ENCODE data around the gene VPS39.
A peak's percentile ranks its signal among the peaks of the same experiment; 100 is the strongest.

The VPS39 gene

DNA sequence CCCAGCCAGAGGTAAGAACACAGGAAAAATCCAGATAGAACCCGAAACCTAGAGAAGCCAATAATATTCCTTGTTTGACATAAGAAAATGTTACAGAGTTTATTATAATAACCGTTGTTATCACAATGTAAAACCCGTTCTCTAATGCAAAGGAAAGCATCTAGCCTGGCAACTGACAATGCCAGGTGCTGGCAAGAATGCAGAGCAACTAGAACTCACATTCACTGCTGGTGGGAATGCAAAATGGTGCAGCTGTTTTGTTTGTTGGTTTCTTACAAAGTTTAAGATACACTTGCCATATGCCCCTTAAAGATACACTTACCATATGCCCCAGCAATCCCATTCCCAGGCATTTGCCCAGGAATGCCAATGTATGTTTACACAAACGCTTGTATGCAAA, 23.4 kb downstream of the VPS39 start:
- Mint-ChIP-seq H3K36me3 (peaks cover 14% of the 10 kb centered on the region), H3K27ac (no peak overlapping the region), H3K9me3 (ENCODE audit: low read depth) (no peaks in the 10 kb centered on the region), H3K4me1 (ENCODE audit: low read depth) (peaks cover 2% of the 10 kb centered on the region), H3K4me3 (no peak overlapping the region), H3K27me3 (no peaks in the 10 kb centered on the region)

- H3K9me3 Mint-ChIP-seq (ENCODE audit: low read depth) = no peaks in the 10 kb centered on the region
- H3K4me1 Mint-ChIP-seq (ENCODE audit: low read depth) = peaks cover 2% of the 10 kb centered on the region
- H3K36me3 Mint-ChIP-seq = peaks cover 14% of the 10 kb centered on the region
- no peak overlapping the region for H3K27ac Mint-ChIP-seq
- H3K27me3 Mint-ChIP-seq = no peaks in the 10 kb centered on the region
- no peak overlapping the region for H3K4me3 Mint-ChIP-seq
These were observed 23.8 kb downstream of the VPS39 start for GRCh38 chr15:42184296-42184695.

DNA sequence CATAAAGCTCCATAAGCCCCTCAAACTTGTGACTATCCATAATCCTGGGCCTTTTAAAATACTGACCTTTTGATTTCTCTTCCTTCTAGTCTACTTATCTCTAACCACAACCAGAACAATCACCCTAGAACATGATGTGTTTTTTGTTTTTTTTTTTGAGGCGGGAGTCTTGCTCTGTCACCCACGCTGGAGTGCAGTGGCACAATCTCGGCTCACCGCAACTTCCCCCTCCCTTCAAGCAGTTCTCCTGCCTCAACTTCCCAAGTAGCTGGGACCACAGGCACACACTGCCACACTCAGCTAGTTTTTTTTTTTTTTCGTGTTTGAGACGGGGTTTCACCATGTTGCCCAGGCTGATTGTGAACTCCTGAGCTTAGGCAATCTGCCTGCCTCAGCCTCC, 25.1 kb downstream of the VPS39 start:
- no peaks in the 10 kb centered on the region for H3K4me1 Mint-ChIP-seq (ENCODE audit: low read depth)
- no peak overlapping the region for H3K4me3 Mint-ChIP-seq
- H3K27ac Mint-ChIP-seq = peak overlapping the region; percentile 25
- peaks cover 6% of the 10 kb centered on the region for H3K36me3 Mint-ChIP-seq
- no peaks in the 10 kb centered on the region for H3K9me3 Mint-ChIP-seq (ENCODE audit: low read depth)
- no peaks in the 10 kb centered on the region for H3K27me3 Mint-ChIP-seq

DNA sequence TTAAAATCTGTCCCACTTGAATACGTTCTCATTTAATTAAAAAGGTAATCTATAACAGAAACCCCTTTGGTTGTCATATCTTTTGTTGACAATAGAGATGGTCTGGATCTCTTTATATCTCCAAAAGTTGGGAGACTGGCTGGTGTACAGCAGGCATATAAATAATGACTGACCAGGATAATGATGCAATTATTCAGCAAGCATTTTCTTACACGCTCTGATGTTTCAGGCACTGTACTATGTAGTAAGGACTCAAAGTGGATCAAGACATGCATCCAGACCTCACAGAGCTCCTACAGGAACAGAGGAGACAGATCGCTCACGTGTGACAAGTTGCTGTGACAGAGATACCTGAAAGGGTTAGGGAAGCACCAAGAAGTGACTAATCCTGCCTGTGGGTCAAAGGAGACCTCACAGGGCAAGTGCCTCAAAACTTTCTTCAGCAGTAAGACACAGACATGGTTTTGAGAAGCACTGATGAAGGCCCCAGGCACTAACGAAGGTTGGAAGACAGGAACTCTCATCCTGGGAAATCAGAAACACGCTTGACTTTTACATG, 25.7 kb downstream of the VPS39 start:
- no peak overlapping the region for H3K4me3 Mint-ChIP-seq
- H3K27ac Mint-ChIP-seq = peak overlapping the region; percentile 7
- no peaks in the 10 kb centered on the region for H3K27me3 Mint-ChIP-seq
- no peaks in the 10 kb centered on the region for H3K4me1 Mint-ChIP-seq (ENCODE audit: low read depth)
- H3K36me3 Mint-ChIP-seq = peaks cover 6% of the 10 kb centered on the region
- H3K9me3 Mint-ChIP-seq (ENCODE audit: low read depth) = no peaks in the 10 kb centered on the region

DNA sequence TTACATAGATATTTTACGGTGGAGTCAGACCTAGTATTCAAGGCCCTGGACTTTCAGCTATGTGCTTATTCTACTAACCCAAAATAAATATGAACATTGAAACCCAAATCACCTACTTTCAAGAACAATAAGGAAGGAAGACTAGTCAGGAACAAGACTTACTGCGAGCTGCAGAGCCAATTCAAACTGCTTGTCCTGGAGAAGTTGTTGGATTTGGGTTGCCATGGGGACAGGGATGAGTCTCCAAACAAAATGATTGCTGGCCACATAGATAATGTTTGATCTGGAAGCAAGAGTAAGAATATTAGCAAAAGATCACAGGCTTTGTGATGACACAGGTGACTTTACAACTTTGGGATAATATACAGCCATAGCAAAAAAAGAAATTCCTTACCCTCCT, 30.0 kb downstream of the VPS39 start:
- Mint-ChIP-seq H3K27ac (no peak overlapping the region), H3K4me1 (ENCODE audit: low read depth) (no peaks in the 10 kb centered on the region), H3K4me3 (no peak overlapping the region), H3K36me3 (peaks cover 20% of the 10 kb centered on the region), H3K27me3 (no peaks in the 10 kb centered on the region), H3K9me3 (ENCODE audit: low read depth) (no peaks in the 10 kb centered on the region)

DNA sequence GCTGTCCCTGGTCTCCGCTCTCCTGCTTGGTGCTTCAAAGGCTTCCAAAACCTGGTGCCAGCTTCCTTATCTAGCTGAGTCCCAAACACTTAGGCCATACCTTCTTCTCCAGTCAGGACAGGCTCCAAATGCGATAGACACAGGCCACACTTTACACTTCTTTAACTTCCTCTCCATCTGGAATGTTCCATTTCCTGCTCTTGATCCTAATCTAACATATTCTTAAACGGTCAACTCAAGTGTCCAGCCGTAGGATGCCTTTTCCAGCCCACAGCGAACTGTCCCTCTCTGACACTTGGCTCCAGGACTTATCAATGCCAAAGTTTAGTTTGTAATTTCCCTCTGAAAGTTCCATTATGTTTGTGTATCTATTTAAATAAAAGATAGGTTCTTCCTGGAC, 32.4 kb downstream of the VPS39 start:
- Mint-ChIP-seq H3K9me3 (ENCODE audit: low read depth) (no peaks in the 10 kb centered on the region), H3K36me3 (peaks cover 22% of the 10 kb centered on the region), H3K4me3 (no peak overlapping the region), H3K27me3 (no peaks in the 10 kb centered on the region), H3K27ac (no peak overlapping the region), H3K4me1 (ENCODE audit: low read depth) (peaks cover 2% of the 10 kb centered on the region)

GRCh38 chr15:42172475-42172874, 35.6 kb downstream of the VPS39 start:
- Mint-ChIP-seq H3K4me1 (ENCODE audit: low read depth) (peaks cover 2% of the 10 kb centered on the region), H3K27ac (peak overlapping the region; percentile 34), H3K9me3 (ENCODE audit: low read depth) (no peaks in the 10 kb centered on the region), H3K4me3 (no peak overlapping the region), H3K27me3 (no peaks in the 10 kb centered on the region), H3K36me3 (peaks cover 19% of the 10 kb centered on the region)

DNA sequence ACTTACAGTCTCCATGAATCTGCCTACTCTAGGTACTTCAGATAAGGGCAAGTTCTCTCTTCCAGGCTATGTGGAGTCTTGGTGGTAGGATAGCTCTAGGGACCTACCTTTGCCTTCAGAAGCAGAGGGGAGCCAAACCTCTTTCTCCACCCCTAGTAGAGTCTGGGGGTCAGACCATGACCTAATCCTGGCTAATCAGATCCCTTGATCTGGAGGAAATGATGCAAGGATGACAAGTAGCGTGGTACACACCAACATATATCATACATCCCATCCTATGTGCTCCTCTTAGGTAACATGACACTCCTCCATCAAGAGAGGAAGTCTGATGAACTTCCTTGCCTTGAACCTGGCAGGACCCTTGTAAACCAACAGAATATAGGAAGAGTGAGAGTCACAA, 36.3 kb downstream of the VPS39 start:
- Mint-ChIP-seq H3K4me1 (ENCODE audit: low read depth) (peaks cover 2% of the 10 kb centered on the region), H3K27me3 (no peaks in the 10 kb centered on the region), H3K9me3 (ENCODE audit: low read depth) (no peaks in the 10 kb centered on the region), H3K27ac (peak overlapping the region; percentile 16), H3K4me3 (no peak overlapping the region), H3K36me3 (peaks cover 17% of the 10 kb centered on the region)

GRCh38 chr15:42171122-42171521, 37.0 kb downstream of the VPS39 start:
- Mint-ChIP-seq H3K4me3 (no peak overlapping the region), H3K9me3 (ENCODE audit: low read depth) (no peaks in the 10 kb centered on the region), H3K27me3 (no peaks in the 10 kb centered on the region), H3K4me1 (ENCODE audit: low read depth) (peaks cover 2% of the 10 kb centered on the region), H3K27ac (peak overlapping the region; percentile 16), H3K36me3 (peaks cover 17% of the 10 kb centered on the region)

DNA sequence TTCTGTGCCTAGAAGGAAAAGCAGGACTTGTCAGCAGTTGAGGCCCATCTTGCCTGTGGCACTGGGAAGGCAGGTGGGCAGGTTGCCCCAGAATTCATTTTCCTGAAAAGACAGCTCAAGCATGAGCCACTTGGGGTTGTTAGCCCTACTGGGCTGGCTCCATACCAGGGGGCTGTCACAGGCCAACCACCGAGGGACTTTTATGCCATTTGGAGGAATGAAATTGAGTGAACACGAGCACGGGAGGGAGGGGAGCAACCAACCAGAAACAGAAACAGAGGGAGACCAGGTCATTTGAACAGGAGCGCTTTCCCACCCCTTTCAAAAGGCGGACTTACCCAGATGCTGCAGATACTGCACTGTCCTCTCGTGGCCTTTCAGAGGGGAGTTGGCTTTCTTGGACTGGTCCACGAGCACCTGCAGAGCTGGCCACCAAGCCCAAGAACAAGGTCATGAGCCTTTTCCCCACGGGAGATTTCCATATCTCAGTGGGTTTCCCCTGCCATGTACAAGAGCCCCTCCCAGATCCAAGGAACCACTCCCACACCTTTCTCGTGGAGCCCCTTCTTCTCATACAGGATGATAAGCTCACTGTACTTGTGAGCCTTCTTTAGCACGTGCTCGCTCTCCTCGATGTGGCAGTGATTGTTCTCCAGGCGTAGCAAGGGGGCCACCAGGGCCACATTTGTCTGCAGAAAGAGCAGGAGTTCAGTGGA, 41.7 kb downstream of the VPS39 start:
- H3K4me1 Mint-ChIP-seq (ENCODE audit: low read depth) = no peaks in the 10 kb centered on the region
- peaks cover 2% of the 10 kb centered on the region for H3K36me3 Mint-ChIP-seq
- H3K4me3 Mint-ChIP-seq = no peak overlapping the region
- no peaks in the 10 kb centered on the region for H3K9me3 Mint-ChIP-seq (ENCODE audit: low read depth)
- no peak overlapping the region for H3K27ac Mint-ChIP-seq
- H3K27me3 Mint-ChIP-seq = no peaks in the 10 kb centered on the region

GRCh38 chr15:42165106-42165505, 43.0 kb downstream of the VPS39 start:
- Mint-ChIP-seq H3K4me1 (ENCODE audit: low read depth) (no peaks in the 10 kb centered on the region), H3K9me3 (ENCODE audit: low read depth) (no peaks in the 10 kb centered on the region), H3K27ac (no peak overlapping the region), H3K36me3 (no peaks in the 10 kb centered on the region), H3K27me3 (no peaks in the 10 kb centered on the region), H3K4me3 (no peak overlapping the region)

DNA sequence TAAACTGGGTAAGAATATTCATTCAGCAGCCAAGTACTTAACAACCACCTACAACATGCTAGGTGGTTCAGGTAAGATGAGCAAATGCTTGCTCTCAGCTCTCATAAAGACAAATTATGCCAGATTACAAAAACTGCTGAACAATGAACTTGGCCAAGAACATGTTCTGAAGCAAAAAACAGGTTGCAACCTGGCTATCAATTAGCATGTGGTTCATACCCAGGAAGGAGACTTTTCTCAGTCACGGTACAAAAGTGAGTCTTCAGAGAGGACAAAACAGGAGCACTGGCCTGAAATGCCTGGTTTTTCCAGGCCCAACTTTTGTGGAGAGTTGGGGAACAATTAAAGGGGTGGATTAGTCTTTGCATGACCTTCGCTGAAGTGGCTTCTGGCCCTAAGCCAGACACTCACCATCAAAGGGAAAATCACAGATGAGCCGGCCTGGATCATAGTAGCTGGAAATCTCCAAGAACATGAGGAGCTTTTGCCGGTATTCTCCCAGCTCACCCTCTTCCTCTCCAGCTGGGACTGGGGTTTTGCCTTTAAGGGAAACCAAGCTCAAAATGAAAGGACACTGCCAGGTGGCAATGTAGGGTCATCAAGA, 44.1 kb downstream of the VPS39 start:
- no peaks in the 10 kb centered on the region for H3K36me3 Mint-ChIP-seq
- H3K9me3 Mint-ChIP-seq (ENCODE audit: low read depth) = no peaks in the 10 kb centered on the region
- no peak overlapping the region for H3K4me3 Mint-ChIP-seq
- no peaks in the 10 kb centered on the region for H3K4me1 Mint-ChIP-seq (ENCODE audit: low read depth)
- no peak overlapping the region for H3K27ac Mint-ChIP-seq
- H3K27me3 Mint-ChIP-seq = no peaks in the 10 kb centered on the region

GRCh38 chr15:42163291-42163690, 44.8 kb downstream of the VPS39 start:
- Mint-ChIP-seq H3K9me3 (ENCODE audit: low read depth) (no peaks in the 10 kb centered on the region), H3K4me1 (ENCODE audit: low read depth) (no peaks in the 10 kb centered on the region), H3K4me3 (no peak overlapping the region), H3K36me3 (peaks cover 3% of the 10 kb centered on the region), H3K27me3 (no peaks in the 10 kb centered on the region), H3K27ac (no peak overlapping the region)

- Mint-ChIP-seq H3K4me1 (ENCODE audit: low read depth) (no peaks in the 10 kb centered on the region), H3K36me3 (peaks cover 3% of the 10 kb centered on the region), H3K4me3 (no peak overlapping the region), H3K27me3 (no peaks in the 10 kb centered on the region), H3K27ac (no peak overlapping the region), H3K9me3 (ENCODE audit: low read depth) (no peaks in the 10 kb centered on the region)
These were observed 48.0 kb downstream of the VPS39 start for GRCh38 chr15:42160136-42160535.

DNA sequence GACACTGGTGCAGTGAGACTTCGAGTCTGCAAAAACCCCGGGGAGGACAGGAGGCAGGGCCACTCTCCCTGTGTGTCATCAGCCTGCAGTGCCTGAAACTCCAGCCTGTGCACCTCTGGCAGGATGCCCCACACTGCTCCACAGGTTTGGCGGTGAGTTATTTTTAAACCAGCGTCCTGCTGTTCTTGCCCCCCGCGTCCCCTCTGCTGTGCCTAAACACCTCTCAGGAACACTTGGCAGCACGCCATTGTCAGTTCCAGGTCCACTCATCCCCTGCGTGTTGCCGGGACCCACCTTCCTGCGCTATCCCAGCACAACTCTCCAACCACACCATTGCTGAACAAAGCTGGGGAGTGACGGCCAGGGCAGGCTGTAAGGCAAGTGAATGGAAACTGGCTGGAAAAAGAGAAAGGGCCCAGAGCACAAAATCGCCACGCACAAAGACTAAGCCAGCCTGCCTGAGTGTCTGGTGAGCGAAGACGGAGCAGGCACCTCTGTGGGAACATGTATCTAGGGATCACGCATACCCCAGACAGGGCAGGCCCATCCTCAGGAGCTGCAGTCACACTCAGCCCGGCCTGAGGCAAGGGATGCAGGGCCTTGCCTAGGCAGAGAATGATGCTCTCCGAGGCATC, 48.6 kb downstream of the VPS39 start:
- no peak overlapping the region for H3K4me3 Mint-ChIP-seq
- H3K36me3 Mint-ChIP-seq = peaks cover 3% of the 10 kb centered on the region
- H3K4me1 Mint-ChIP-seq (ENCODE audit: low read depth) = no peaks in the 10 kb centered on the region
- no peaks in the 10 kb centered on the region for H3K27me3 Mint-ChIP-seq
- no peak overlapping the region for H3K27ac Mint-ChIP-seq
- H3K9me3 Mint-ChIP-seq (ENCODE audit: low read depth) = no peaks in the 10 kb centered on the region

Measured in activated naive CD8-positive, alpha-beta T cell (primary cell).